GM19438 (cell line): ENCODE results near the gene PACSIN1.

Source experiments
- ATAC-seq: cut with Tn5 transposase; IDR thresholded peaks from one replicate; pipeline ENCODE4 v1.9.1; 2021; ENCODE audit warnings: low read depth; ENCODE audit not compliant: unreplicated experiment

Gene PACSIN1

DNA sequence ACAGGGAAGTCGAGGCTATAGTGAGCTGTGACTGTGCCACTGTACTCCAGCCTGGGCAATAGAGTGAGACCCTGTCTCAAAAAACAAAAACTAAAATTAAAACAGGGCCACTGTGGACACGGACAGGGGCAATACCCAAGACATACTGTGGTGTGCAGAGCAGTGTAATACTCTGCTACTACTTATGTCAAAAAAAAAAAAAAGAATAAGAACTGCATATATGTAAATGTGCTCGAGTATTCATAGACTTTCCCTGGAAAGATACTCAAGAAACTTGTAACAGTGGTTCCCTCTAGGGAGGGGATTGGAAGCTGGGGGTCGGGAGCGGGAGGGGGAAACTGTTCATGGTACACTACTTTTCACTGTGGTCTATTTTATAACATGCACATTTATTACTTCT lies 74.3 kb downstream of the PACSIN1 start:
- ATAC-seq: no peak

DNA sequence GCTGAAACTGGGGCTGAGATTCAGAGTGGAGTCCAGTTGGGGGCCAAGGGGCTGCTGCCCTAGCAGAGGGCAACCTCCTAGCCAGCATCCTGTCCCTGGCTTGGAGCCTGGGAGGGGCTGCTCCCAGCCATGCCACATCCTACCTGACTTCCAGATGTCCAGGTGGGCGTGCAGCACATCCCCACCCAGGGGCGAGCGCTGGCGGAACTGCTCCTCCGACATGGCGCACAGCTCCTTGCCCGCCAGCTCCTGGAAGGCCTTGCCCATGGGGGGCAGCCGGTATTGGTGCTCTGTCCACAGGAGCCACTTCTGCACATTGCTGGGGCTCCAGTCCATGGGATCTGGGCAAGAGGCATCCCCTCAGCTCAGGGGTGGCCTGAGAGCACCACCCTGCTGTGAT lies 75.0 kb downstream of the PACSIN1 start:
- no peak for ATAC-seq

- ATAC-seq: no peak
These were observed 77.5 kb downstream of the PACSIN1 start for GRCh38 chr6:34543421-34543820.

- ATAC-seq: no peak
These were observed 78.3 kb downstream of the PACSIN1 start for GRCh38 chr6:34544052-34544604.

DNA sequence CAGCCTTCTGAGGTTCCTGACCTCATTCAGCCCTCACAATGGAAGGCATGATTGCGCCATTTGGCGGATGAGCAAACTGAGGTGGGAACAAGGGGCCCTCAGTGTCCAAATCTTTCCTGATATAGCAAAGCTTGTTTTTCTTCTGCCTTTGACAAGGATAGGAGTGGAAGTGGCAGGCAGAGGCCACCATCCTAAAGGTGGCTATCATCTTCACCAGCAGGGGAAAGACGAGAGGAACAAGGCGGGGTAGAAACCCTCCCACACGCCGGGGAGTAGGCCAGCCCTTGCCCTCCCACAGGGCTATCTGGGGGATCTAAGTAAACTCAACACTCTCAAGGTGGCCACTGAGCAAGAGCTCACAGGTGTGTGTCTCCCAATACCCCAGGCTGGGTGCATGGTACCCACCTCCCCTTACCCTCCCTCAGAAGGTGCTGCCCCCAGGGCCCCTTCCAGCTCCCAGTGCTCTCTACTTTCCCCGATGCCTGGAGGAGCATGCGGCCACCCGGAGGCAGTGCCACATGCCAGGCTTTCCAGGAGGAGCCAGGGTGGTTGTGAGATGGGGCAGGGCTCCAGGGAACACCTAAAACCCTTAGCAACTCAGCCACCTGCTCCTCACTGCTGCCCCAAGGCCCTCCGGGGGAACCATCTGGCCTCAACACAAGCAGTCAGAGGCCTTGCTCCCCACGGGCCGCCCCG lies 79.0 kb downstream of the PACSIN1 start:
- ATAC-seq: no peak

- no peak for ATAC-seq
These were observed 80.9 kb downstream of the PACSIN1 start for GRCh38 chr6:34546551-34547321.

- ATAC-seq: no peak
These were observed 82.1 kb downstream of the PACSIN1 start for GRCh38 chr6:34547701-34548644.

DNA sequence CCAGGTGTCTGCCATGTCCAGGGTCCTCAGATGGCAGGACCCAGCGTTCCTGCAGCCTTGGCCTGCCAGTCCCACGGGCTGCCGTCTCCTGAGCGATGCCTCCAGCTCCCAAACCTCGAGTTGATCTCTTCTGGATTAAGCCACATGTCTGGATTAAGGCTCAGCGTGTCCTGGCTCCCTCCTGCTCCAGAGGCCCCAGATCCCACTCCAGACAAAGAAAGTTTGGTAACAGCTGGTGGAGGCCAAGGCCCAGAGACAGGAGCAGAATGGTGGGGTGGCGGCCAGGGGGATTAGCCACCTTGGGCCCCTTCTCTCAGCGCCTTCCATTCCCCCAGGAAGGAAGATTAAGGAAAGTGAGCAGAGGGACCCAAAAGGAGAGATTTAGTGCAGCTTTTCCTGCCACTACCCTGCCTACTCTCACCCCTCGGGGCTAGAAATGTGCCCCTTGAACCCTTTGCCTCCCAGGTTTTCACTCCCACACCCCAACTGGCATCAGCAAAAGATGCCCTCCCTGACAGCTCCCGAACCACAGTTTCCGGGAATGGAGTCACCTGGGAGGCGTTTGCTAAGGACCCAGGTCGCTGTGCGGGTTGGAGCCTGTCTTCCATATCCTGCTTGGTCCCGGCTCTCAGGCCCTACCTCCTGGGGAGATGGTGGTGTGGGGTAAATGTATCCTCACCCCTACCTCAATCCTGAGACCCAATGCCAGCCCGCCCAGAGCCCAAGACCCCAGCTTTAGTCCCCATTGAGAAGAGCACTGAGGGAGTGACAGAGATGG lies 83.3 kb downstream of the PACSIN1 start:
- no peak for ATAC-seq

- no peak for ATAC-seq
These were observed 83.9 kb downstream of the PACSIN1 start for GRCh38 chr6:34549804-34550202.

DNA sequence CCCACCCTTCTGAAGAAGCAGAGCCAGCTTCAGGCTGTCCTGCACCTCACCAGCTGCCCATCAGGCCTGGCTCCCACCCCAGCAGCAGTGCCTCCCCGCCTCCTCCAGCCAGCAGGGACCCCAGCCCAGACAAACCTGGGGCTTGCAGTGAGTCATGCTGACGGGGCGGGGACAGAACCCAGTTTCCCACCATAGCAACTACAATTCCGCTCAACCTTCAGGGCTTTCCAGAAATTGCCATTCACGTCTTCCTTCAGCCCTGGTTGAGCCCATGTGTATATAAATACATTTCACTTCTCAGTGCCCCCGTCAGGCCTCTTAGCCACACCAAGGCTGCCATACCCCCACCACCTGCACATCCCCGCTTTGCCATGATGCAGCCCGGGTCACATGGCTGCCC lies 85.8 kb downstream of the PACSIN1 start:
- no peak for ATAC-seq

GRCh38 chr6:34552620-34553019 lies 86.7 kb downstream of the PACSIN1 start:
- ATAC-seq: no peak

DNA sequence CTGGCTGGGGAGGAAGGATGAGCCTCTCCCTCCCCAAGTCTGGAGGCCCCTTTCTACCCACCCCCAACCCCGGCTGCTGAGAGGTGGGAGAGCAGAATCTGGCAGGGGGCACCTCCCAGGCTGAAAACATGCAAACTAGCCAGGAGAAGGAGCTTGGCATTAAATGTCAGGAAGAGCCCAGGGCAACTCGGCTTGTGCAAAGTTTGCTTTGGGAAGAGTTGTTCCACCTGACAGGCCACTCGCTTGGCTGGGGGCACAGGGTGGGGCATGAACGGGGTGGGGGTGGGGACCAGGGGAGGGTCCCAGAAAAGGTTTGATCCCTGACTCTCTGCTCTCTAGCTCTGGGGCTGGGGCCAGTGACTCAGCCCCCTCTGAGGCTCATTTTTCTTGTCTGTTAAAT lies 87.3 kb downstream of the PACSIN1 start:
- ATAC-seq: no peak

DNA sequence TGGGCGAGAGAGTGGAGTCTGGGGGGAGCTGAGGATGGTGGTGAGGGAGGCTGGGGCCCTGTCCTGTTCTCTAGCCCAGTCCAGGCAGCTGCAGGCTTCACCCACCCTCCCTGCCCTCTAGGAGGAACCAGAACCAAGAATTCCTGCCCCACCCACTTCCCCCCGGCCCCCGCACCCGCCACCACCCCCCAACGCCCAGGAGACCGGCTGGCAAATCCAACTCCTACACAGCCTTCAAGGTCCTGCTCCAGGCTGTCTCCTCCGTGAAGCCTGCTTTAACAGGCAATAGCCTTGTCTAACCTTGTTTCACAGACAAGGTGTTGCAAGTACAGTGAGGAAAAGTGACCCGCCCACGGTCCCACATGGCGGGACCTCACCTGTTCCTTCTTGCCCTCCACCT lies 87.9 kb downstream of the PACSIN1 start:
- ATAC-seq: no peak

DNA sequence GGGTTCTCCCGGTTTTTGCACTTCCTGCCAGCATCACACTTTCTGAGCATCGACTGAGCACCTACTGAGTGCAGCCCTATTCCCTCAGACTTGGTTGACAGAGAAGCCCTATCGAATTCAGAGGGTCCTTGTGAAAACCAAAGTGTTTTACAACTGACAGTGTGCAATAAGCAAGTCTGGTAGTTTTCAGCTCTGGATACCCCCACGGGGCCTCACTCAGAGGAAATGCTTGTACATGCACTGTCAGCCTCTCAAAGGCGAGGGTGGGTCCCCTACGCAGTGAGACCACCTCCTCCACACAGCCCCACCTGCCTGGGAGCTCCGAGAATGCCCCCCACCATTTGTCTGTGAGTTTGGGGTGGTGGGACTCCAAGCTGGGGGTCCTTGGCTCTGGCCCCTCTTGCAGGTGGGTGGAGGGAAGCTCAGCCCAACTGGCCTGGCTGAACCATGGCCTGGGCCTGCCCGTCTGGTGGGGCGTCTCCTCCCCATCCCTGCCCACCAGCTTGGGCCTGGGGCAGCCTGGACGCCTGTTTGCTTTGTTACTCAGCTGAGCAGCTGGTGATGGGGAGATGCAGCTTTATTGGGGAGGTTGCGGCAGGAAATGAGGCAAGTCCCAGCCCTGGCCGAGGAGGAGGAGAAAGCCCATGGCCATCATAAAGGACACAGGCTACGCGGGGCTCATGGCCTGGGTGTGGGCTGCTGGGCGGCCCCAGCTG lies 88.6 kb downstream of the PACSIN1 start:
- no peak for ATAC-seq

GRCh38 chr6:34555007-34555322 lies 89.1 kb downstream of the PACSIN1 start:
- no peak for ATAC-seq

DNA sequence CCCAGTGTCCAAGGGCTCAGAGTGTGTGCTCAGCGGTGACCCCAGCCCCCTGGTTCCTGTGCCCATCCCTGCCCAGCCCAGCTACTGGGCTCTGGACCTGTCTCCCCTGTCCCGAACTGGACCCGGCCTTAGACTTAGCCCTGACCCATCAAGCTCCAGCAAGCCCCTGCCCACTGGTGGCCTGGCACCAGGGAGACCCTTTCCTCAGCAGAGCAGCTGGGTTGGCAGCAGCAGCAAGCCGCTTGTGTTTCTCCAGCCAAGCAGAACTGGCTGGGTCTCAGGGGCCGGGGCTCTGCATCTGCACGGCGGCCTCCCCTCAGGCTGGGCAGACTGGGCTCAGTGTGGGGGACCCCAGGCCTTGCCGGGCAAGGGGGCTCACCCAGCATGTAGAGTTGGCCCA lies 89.5 kb downstream of the PACSIN1 start:
- ATAC-seq: no peak

- ATAC-seq: no peak
These were observed 90.2 kb downstream of the PACSIN1 start, which contains the start of gene SPDEF for GRCh38 chr6:34556031-34556471. SPDEF (minus strand) TSS chr6:34556329; CDS start chr6:34544455, 11,874 bp downstream.

GRCh38 chr6:34556493-34556892 lies 90.6 kb downstream of the PACSIN1 start:
- ATAC-seq: no peak

- ATAC-seq: no peak
These were observed 91.4 kb downstream of the PACSIN1 start for GRCh38 chr6:34557228-34557627.
